Body of pancreas (tissue), 4 donors: ENCODE data around the gene TNK1.

Experiments used
- CTCF ChIP-seq, 7 experiments: fragments of 450-650 bp in 4 of 7; fragments of 200-600 bp in 3 of 7; sonication (generic) in 3 of 7; IDR thresholded peaks; one replicate each; pipeline ENCODE4 v1.5.1; 2016 to 2019; ENCODE audit warnings: antibody characterized with exemption in 7 of 7
- POLR2A ChIP-seq, 3 donors: fragments of 450-650 bp; IDR thresholded peaks; one replicate each; pipeline ENCODE4 v1.6.1; 2016; ENCODE audit warnings: antibody characterized with exemption in 3 of 3, mild to moderate bottlenecking in 2 of 3

DNA sequence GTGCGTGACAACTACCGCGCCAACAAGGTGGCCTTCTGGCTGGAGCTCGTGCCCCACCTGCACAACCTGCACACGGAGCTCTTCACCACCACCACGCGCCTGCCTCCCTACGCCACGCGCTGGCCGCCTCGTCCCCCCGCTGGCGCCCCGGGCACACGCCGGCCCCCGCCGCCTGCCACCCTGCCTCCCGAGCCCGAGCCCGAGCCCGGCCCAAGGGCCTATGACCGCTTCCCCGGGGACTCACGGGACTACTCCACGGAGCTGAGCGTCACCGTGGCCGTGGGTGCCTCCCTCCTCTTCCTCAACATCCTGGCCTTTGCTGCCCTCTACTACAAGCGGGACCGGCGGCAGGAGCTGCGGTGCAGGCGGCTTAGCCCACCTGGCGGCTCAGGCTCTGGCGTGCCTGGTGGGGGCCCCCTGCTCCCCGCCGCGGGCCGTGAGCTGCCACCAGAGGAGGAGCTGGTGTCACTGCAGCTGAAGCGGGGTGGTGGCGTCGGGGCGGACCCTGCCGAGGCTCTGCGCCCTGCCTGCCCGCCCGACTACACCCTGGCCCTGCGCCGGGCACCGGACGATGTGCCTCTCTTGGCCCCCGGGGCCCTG lies 36.3 kb downstream of the TNK1 start:
- no peak for TF ChIP-seq CTCF (IDR thresholded peaks at IDR 0.05)
- TF ChIP-seq POLR2A (IDR thresholded peaks at IDR 0.05) = no peak
